Mucosa of descending colon (tissue), 3 donors: ENCODE measurements around the gene SSR2. TPM values are rescaled to one million over a fixed set of nuclear protein-coding genes. Genes with fewer than 3 reads are reported as not detected.

Experiments used
- ATAC-seq: fragments of 200-7000 bp; cut with Tn5 transposase; one replicate; pipeline ENCODE4 v1.9.1; 2020; ENCODE audit warnings: mild to moderate bottlenecking, moderate library complexity
- DNase-seq, 3 donors: peaks; one replicate each; pipeline ENCODE4 v3.0.0-alpha.2; 2020
- H3K36me3 ChIP-seq: fragments of 200-600 bp; one replicate; pipeline ENCODE4 v1.8.0; 2021; ENCODE audit warnings: low read depth, mild to moderate bottlenecking
- H3K4me1 ChIP-seq: fragments of 200-600 bp; one replicate; pipeline ENCODE4 v1.8.0; 2021; ENCODE audit warnings: low read depth, mild to moderate bottlenecking
- H3K4me3 ChIP-seq: fragments of 200-600 bp; one replicate; pipeline ENCODE4 v1.8.0; 2021; ENCODE audit warnings: mild to moderate bottlenecking
- H3K9me3 ChIP-seq: fragments of 200-600 bp; one replicate; pipeline ENCODE4 v1.8.0; 2021; ENCODE audit warnings: mild to moderate bottlenecking
- CTCF ChIP-seq: fragments of 200-600 bp; IDR thresholded peaks from one replicate; pipeline ENCODE4 v1.8.0; 2022; ENCODE audit warnings: antibody characterized with exemption, mild to moderate bottlenecking
- intact Hi-C, 2 donors: fragments of 100-400 bp; cut with DNase I in 1 of 2; cut with micrococcal nuclease in 1 of 2; formaldehyde crosslinking; loops; one replicate each; pipeline versions ENCODE4 v1.11.0 to v1.11.1; 2022; cut with DNase I, micrococcal nuclease
- total RNA-seq, 3 donors: library from RNA; stranded (reverse); fragmentation: NEBNext Ultra II Directional in 2 of 3; extraction: Animal tissue kit (Norgen Biotek cat#: 25700) in 2 of 3; gene quantifications; one replicate each; pipeline versions ENCODE4 v1.2.1 to v1.2.4, GENCODE V29; 2021 to 2023
- donor health status: DM: no; HTN: no; CAD: no; lungs with moderate emphysema.
- donor health status: DM: no; HTN: no; CAD: no.
- donor health status: DM: no; HTN: yes; CAD: no.

SSR2 gene
- total RNA-seq, 3 donors from 2014 or later = 144 to 203 (median 164) TPM

GRCh38 chr1:156006666-156007376, 13.9 kb downstream of the SSR2 start:
- Histone ChIP-seq H3K4me1 (peaks cover 6% of the 10 kb centered on the region), H3K9me3 (no peaks in the 10 kb centered on the region), H3K36me3 (peaks cover 14% of the 10 kb centered on the region), H3K4me3 (no peak overlapping the region)
- no peak for DNase-seq
- ATAC-seq = peak; percentile 12
- no peak for TF ChIP-seq CTCF
- intact Hi-C loops = no loop called here

DNA sequence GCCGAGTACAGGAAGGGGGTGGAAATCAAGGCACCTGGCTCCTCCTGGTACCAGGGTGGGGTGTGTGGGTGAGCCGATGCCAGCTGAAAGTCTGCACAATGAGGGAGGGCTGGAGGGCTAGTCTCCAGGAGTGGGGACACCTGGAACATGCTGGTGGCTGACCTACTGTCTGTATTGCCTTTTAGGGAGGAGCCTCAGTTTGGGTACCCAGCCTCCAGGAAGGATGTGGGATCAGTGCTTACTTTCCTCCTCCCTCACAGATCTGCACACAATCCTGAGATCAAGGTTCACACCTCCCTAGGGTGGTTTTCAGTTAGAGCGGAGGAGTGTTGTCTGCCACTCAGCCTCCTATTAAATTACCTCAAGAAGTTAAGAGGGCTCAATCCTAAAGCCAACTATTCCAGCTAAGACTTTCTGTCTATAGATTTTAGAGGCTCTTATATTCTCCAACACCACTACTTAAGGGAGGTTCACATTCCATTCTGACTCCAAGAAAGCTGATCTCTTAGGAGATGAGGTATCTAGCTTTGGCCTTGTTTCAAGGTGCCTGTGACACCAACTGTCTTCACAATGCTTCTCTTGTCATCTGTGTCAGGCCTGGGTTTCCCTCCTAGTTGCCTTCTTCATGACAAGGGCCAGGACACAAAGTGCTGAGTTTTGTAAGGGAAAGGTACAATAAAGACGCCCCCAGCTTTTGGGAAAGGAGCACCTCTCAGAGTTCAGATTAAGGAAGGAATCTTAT, 15.7 kb downstream of the SSR2 start:
- DNase-seq (peak; percentile 60 to 67 (median 65)), ATAC-seq (peak; percentile 77)
- Histone ChIP-seq H3K4me1 (peaks cover 6% of the 10 kb centered on the region), H3K36me3 (no peaks in the 10 kb centered on the region), H3K9me3 (no peaks in the 10 kb centered on the region), H3K4me3 (no peak overlapping the region)
- intact Hi-C loops = no loop called here
- TF ChIP-seq CTCF = no peak

DNA sequence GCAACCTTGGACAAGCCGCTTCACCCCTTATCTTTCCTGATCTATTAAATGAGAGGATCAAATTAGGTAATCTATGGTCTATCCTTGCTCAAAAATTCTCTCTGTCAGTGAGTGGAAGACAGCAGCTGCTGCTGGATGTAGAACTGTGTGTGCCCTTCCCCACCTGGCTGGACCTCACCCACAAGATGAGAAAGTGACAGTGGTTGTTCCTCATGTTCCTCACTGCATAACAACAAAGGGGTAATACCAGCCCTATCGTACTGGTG, 16.9 kb downstream of the SSR2 start:
- ATAC-seq (no peak), DNase-seq (peak in 1 of 3 donors; percentile 25)
- intact Hi-C loops = no loop called here
- no peaks in the 10 kb centered on the region for H3K9me3 ChIP-seq
- H3K4me1 ChIP-seq = peaks cover 6% of the 10 kb centered on the region
- H3K36me3 ChIP-seq = no peaks in the 10 kb centered on the region
- no peak for TF ChIP-seq CTCF
- no peak overlapping the region for H3K4me3 ChIP-seq

GRCh38 chr1:156002188-156002911, 18.4 kb downstream of the SSR2 start:
- DNase-seq (peak in 1 of 3 donors; percentile 67), ATAC-seq (peak; percentile 68)
- intact Hi-C loops = no loop called here
- Histone ChIP-seq H3K9me3 (no peaks in the 10 kb centered on the region), H3K36me3 (no peaks in the 10 kb centered on the region), H3K4me3 (no peak overlapping the region), H3K4me1 (peaks cover 6% of the 10 kb centered on the region)
- TF ChIP-seq CTCF = no peak

- DNase-seq = peak in 2 of 3 donors; percentile 41 to 64
- Histone ChIP-seq H3K9me3 (no peaks in the 10 kb centered on the region), H3K4me3 (no peak overlapping the region)
Observed at GRCh38 chr1:156001662-156002171, 19.0 kb downstream of the SSR2 start.

More at GRCh38 chr1:156001662-156002171, 19.0 kb downstream of the SSR2 start:
- intact Hi-C loops = no loop called here
- peak; percentile 39 for ATAC-seq
- H3K36me3 ChIP-seq = no peaks in the 10 kb centered on the region
- TF ChIP-seq CTCF = no peak
- H3K4me1 ChIP-seq = peaks cover 6% of the 10 kb centered on the region
